Measurements from ENCODE around the gene CNIH1.

The CNIH1 gene

DNA sequence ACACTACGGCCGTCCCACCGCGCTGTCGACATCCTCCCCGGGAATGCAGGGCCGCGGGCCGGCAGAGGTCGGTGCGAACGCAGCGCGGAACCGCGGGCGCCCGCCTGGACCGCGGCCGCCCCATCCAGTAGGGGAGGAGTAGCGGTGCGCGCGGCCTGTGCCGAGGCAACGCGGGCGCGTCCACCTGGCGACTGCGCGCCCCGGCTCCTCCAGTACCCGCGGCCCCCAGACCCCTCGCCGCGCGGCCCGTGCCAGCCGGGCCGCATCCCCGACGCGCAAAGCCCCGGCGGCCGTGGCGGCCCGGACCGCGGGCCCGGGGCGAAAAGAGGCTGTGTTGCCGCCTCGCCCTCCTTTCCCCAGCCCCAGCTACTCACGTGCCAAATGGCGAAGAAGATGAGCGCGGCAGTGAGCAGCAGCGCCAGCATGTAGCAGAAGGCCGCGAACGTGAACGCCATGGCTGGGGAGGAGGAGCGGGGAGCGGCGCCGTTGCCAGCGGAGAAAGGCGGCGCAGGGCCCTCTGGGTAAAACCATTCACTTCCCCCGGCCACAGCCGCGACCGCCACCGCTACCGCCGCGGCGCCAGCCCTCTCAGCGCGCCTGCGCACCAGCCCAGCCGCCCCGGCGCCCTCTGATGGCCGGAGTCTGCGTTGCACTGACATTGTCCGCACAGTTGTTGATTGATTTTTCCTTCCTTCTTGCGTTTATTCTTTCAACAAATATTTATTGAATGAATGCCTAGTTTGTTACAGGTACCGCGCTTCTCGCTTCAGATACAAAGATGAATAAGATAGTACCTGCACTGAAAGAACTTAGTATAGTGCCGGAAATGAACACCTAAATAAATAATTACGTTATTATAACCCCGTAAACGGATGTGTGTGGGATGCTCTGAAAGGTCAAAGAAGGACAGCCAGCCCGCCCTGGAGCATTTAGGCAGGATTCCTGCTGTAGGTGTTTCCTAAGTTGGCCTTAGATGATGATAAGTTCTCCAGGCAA, at the start of gene CNIH1:
TSS of gene CNIH1 (minus strand) at position 502 of the 996 bp plus-strand sequence. CDS start at position 455, 47 bp downstream.
- DNase-seq = peak; percentile 73

DNA sequence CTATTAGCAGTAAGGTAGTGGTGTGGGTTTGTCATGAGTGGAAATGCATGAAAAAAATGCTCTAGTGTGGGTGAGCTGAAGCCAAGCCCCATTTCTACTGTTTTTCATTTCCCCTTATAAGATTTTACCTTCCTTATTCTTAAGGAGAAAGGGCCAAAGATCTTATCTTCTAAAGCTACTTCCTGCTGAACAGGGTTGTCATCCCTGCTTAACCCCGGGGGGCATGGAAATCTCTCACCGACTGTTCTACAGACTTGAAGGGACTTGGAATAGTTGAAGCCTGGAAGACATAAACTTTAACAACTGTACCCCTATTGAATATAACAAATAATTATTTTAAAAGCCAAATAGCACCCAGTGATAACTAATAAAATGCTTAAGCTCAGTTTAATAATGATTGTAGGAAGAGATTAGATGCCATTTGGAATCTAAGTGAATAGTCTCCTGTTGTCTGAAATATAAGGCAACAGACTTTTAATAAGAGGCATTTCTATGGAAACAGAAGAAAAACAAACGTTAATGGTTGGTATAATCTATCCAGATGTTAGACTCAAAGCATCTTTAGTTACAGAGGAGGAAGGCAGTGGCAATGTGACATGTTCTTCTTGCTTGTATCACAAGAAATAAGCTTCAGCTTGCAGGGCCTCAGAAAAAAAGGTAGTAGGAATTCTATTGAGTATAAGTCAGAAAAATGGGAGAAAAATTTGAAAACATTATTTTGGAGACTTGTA, 49.4 kb upstream of the CNIH1 start:
- no peak for DNase-seq

DNA sequence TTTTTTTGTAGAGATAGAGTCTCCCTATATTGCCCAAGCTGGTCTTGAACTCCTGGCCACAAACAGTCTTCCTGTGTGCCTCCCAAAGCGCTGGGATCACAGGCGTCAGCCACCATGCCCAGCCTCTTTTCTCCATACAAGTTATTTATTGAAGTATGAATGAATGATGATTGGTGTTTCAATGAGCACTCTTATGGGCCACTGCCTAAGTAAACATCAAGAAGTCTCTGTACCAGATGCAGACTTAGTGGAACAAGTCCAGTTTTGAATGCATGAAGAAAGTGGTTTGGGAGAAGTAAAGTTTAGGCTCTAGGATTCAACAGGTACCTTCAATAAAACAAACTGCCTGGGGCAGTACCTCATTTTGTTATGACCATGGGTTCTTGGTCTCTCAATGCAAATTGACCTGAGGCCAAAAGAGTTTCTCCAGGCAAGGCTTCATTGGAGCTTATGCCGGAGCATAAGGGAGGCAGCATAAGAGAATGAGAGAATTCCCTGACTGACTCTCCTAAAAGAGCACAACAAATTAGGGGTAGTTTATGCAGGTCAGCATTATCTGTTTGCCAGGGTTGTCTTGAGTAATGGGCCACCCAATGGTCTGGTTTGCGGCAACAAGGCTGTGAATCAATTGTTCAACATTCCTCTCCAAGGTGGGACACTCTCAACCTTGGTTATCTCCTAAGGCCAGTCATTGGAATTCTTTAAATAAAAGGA, 48.7 kb upstream of the CNIH1 start:
- DNase-seq = no peak

DNA sequence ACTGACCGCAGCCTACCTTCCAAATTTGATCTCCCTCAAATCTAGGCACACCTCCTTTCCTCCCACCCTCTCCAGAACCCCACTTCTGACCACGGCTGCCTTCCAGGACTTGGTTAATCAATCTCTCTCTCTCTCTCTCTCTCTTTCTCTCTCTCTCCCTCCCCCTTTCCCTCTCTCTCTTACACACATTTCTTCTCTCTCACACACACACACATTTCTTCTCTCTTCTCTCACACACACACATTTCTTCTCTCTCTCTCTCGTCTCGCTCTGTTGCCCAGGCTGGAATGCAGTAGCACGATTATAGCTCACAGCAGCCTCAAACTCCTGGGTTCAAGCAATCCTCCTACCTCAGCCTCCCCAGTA, 48.1 kb upstream of the CNIH1 start:
- DNase-seq = no peak

DNA sequence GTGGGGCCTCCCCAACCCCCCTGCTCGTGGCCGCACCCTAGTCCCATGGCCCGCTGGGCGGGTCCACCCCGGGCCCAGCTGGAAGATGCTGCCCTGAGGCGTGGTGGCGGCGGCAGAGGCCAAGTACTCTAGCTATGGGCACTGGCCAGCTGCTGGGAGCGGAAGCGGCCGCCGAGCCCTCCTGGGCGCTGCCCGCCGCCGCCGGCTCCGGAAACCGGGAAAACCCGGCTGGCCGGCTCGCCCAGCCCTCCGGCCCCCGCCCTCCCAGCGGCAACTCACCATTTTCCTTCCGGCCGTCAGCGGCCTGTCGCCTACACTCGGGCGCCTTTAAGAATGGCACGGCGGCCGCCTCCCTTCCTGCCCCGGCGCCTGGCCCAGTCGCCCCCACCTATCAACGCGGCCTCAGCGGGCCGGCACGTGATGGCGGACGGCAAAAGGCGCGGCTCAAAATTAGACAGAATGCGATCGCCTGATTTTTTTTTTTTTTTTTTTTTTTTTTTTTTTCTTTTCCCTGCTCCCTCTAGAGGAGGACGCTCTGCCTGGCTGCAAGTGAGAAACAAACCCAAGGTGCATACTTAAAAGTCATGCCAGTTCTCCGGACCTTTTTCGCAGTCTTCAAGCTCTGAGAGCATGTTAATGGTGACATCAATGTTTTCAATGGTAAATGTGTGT, 47.6 kb upstream of the CNIH1 start, which contains the start of gene GMFB:
TSS of gene GMFB (minus strand) at position 335 of the 672 bp plus-strand sequence. CDS start at position 282, 53 bp downstream.
- DNase-seq = peak; percentile 85

DNA sequence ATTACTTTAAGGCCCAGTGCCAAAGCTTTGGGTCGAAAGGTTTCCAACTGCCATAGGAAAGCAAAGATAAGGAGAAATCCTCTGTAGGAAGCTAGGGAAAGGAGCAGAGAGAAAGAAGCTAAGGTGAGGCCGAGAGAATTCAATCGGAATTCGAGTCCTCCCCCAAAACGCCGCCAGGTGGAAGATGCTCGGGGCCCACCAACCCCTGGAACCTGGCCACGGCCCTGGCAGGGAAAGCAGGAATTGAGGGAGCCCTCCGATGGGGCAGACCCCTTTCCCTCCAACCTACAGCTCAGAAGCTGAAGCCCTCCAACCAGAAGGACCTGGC, 47.1 kb upstream of the CNIH1 start:
- no peak for DNase-seq

DNA sequence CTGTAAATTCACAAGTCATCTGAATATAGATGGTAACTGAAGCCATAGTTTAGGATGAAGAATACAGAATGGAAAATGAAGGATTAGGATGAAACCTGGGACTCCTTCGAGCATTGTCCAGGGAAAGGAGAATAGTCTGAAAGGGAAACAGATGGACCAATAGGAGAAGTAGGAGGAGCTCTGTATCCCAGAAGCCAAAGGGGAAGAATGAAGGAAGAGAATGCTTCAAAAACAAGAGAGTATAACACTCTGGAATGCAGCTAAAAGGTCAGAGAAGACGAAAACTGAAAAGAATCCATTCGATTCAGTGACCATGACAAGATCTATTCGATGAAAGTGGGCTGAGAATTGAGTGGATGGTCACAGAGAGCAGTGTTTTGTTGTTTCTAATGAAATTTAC, 46.6 kb upstream of the CNIH1 start:
- no peak for DNase-seq

DNA sequence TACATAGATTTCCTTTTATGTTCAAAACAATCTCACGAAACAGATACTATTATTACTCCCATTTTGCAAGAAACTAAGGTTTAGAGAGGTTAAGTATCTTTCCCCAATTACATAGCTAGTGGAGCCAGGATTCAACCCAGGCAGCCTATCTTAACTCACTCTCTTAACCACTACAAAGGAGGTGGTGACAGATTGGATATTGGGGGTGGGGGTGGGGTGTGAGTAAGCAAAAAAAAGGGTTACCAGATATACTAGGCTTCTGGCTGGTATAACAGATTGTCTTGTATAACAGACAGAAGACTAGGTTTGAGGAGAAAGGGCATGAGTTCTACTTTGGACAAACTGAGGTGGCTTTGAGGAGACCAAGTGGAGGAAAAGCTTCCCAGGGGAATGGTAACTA, 45.5 kb upstream of the CNIH1 start:
- no peak for DNase-seq

DNA sequence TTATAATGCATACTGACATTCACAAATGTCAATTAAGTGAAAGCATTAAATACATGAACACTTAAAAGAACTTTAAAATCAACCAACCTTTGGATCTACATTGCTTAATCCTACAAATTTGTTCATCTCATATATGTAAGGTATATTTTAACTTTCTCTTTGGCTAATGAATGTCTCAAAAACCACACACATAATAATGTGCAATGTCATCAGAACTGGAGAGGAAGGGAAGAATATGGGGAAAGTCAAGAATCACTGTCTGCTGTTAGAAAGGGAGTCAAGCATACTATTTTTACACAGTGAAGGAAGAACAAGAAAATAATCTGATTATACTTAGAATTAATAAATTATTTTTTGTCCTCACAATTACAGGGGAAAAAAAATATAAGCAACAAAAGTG, 42.7 kb upstream of the CNIH1 start:
- DNase-seq = no peak

DNA sequence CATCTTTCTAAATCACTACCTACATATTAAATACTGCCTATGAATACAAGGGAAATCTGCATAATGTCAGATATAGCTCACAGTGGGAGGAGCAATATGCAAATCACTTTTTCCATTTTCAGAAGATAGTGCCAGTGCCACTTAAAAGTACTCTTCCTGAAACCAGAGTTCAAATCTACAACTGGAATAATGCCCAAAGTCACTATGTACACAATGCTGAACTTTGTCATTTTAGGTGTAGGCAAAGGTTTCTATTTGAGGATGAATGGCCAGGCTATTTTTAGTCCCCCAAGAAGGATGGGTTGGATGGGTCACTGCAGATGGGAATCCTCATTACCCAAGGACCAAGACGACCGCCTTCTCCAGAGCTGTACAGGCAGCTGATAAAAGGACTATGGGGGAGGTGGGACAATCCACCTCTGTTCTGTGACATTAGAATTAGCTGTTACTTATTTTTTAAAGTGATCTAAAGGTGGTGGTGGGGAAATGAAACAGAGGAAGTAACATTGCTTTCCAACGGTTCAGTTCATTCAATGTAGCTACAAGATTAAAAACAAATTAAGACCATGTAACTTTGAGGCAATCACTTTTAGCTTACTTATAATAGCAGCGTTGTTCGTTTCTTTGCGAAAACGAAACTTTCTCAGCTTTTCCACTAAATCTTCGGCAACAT, 42.0 kb upstream of the CNIH1 start:
- no peak for DNase-seq

DNA sequence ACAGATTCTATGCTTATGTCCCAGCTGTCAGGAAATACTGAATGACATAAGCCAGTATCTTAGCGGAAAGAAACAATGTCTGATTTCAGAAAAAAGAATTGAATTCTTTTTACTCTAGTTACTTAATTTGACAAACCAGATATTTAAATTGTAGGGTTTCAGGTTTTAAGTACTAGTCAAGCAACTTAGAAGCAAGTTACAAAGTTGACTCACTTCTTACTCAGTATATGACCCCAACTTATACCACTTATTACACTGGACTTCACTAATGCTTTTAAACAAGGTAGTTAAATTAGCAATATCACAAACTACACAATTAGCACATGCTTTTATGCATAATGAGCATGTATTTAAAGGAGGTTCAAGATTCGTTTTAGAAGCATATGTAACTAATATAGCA, 40.5 kb upstream of the CNIH1 start:
- DNase-seq = no peak

DNA sequence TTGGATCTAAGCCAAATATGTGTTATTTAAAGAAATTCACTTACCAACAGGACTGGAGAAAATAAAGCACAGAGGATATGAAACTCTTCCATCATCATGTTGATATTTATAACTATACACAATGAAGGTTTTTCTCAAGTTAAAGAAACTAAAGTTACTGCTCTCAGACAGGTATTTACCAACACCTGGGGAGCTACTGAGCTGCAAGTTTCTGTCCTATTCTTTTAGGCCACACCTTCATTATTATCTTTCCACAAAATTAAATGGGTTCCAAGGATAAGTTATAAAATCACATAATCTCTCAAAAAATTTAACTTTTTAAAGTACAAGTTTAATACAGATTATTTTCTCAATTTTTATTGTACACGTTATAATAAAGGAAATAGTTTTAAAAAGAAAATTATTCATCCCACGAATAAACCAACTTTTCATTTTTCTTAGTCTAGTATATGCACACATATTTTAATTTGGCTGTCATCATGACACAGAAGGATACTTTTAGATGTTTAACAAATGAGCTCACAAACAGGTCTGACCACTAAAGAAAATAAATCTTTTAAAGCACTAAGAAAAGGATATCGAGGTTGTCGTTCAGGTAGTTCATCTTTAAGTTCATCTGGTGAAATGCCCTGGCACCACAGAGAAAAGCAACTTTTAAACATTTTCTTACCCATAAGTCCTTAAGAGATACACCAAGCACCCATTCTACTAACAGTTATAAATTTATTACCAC, 39.8 kb upstream of the CNIH1 start:
- no peak for DNase-seq

DNA sequence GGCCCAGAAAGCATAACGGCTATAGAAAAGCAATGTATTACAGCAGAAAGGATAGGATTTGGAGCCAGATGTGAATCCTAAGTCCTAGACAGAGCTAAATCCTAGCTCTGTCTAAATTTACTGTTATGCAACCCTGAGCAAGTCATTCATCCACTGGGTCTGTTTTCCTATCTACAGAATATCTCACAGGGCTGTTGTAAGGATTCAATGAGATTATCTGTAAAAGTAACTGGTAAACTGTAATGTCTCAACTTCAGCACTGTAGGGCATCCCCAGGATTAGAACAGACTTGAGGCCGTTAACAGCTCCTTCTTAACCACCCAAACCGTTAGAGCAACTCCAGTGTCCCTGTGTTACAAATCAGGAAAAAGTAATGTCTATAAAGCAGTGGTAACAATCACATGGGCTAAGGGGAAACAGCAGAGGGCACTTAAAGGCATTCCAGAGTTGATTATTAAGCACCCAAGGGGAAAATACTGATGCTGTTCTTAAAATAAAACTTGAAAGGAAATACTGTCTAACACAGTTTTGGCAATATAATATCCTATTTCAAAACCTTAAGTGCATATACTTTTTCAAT, 37.6 kb upstream of the CNIH1 start:
- DNase-seq = no peak

DNA sequence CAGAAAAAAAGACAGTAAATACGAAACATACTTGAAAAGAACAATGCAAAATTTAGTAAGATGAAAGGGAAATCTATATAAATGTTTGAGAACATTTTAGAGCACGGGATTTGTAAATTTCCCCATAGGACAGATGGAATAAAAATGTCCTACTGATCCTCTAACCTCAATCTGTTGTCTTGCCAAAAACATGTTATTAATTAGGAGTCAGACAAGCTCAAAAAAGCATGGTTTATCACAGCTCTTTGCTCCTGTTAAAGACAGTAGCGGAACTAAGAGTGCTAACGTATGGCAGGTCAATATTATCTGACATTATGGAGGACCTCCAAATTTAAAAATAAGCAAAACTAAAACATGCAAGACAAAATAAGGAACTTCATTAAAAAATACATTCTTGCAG, 34.7 kb upstream of the CNIH1 start:
- DNase-seq = no peak

DNA sequence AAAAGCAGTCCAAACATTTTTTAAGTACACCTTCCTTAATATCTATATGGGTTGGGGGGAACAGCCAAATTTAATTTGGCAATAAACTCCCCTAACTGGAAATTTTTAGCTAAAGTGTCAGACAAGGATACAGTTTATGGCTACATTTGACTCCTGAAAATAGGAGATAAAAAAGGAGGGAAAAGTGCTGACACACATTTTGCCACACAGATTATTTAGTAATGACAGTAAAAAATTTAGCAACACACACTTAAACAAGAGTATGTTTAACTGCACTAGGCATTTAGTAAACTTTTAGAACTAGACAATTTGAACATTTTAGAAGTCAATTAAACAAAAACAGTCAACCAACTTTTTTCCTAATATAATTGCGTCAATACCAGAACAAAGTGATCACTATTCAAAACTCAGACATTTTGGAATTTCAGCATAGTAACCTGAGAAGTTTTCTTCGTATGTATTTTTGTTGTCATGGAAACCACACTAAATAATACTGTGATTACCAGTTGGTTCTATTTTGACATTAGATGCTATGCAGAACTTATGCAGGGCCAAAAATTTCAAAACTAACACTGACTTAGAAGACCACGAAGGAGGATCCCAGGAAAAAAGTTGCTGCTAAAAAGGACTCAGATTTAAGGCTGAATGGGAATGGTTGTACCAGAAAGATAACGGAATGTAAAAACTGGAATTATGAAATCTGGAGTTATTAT, 34.2 kb upstream of the CNIH1 start:
- no peak for DNase-seq

DNA sequence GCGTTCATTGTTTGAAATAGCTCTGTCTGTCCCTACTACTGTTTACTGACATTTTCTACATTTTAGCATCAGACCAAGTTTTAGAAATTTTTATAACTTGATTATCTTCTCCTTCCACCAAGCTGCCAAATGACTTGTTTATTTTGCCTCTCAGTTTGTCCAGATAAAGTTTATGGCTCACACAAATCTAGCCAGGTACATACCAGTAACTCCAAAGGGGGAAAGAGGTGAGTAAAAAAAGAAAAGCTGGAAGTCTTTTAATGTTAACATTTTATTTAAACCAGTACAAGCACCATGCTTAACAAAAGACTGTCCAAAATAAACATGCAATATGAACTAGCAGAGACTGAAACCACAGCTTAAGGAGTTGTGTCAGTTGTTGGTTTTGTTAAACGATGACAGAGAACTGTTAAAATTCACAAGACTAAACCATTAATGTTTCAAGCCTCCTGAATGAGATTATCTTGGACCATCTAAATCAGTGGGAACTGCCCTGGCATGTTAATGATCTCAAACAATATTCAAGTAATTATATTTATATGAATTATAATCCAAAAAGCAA, 33.1 kb upstream of the CNIH1 start:
- DNase-seq = no peak

DNA sequence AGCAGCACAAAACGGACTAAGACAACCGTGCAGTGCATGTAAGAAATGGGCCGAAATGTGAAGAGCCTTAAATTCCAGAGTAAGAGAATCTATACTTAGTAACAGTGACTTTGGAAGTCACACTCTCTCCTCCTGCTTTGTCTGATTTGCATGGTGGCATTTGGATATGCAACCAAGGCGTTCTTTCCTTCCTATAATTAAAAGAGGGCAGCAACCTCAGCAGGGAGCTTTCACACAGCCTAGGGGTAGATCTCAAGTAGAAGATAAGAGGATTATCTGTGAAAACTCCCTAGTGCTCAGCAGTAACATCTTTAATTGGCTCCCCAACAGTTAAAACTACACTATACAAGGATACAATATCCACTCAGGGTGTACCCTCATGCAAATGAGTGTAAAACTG, 31.1 kb upstream of the CNIH1 start:
- no peak for DNase-seq

DNA sequence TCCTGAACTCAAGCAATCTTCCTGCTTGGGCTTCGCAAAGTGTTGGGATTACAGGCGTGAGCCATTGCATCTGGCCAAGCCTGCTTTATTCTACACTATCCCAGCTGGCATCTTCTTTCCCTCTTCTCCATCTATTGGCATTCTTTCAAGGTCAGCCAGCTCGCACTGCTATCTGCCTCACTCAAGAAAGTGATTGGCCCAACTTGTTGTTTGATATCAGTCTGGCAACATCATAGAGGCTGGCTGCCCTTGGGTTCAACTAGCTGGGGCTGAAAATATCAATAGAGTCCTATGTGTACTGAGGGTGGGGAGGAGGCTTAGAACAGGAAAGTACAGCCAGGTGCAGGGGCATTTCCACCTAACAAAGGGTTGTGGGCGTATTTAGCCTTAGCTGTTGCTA, 30.5 kb upstream of the CNIH1 start:
- no peak for DNase-seq

DNA sequence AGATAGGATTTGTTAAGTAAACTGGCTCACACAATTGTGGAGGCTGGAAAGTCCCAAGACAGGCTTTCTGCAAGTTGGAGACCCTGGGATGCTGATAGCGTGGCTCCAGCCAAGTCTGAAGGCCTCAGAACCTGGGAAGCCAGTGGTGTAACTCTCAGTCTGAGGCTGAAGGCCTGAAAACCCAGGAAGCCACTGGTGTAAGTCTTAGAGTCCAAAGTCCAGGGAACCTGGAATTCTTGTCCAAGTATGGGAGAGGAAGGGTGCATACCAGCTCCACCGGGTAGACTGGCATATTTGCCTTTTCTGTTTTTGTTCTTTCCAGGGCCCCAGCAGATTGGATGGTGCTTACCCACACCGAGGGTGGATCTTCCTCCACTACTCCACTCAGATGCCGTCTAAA, 29.5 kb upstream of the CNIH1 start:
- no peak for DNase-seq

DNA sequence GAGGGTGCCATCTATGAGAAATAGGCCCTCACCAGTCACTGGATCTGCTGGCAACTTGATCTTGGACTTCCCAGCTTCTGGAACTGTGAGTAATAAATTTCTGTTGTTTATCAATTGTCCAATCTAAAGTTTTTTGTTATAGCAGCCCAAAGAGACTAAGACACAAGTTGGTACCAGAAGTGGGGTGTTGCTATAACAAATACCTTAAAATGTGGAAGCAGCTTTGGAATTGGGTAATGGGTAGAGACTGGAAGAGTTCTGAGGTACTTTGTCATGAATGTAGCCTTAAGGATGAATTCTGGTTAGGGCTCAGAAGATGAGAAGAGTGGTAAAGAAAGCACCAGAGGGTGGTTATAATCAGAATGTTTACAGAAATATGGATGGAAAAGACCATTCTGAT, 26.1 kb upstream of the CNIH1 start:
- DNase-seq = no peak
